HCT116 (cell line): ENCODE measurements around the gene RHBDD3. TPM values are rescaled to one million over a fixed set of nuclear protein-coding genes. Genes with fewer than 3 reads are reported as not detected.
"Not testable (repeated sequence)": the region's sequence is repeated elsewhere in the genome, so short reads cannot be mapped to it uniquely, and the experiment has no call there.

Experiments used
- ATAC-seq: fragments of 200-7000 bp; cut with Tn5 transposase; 2 replicates; pipeline ENCODE4 v1.9.1; 2020; ENCODE audit warnings: mild to moderate bottlenecking, moderate library complexity
- BruUV-seq: library from RNA; stranded (reverse); fragments of 400-500 nt; replicated peaks from 2 replicates; lab custom pipeline; 2021; lab: Mats Ljungman, UMichigan
- CTCF ChIA-PET: fragments of 300-600 bp; sonication (Branson Sonifier 250); formaldehyde crosslinking; loops from one replicate; lab custom pipeline; 2021; ENCODE audit warnings: antibody characterized with exemption; lab: Charles Lee
- POLR2A ChIA-PET: fragments of 300-600, 350-600 bp; sonication (Branson Sonifier 250); formaldehyde crosslinking; loops from one replicate; lab custom pipeline; 2021; ENCODE audit warnings: antibody characterized with exemption; lab: Charles Lee
- RAD21 ChIA-PET, 2 experiments: fragments of 300-600 bp; sonication (Branson Sonifier 250); formaldehyde crosslinking; loops; one replicate each; lab custom pipeline; 2023; ENCODE audit warnings: low total read pairs in 2 of 2; ENCODE audit not compliant: uncharacterized antibody in 2 of 2, unreplicated experiment in 2 of 2, low non-redundant PET in 1 of 2; lab: Charles Lee
- DNase-seq: peaks from one replicate; pipeline ENCODE4 v3.0.0-alpha.2; 2010; ENCODE audit warnings: low read depth, low spot score
- H2AFZ ChIP-seq: fragments of 200-600 bp; shearing (Covaris generic), sonication (generic); 2 replicates; pipeline ENCODE4 v1.6.1; 2017; ENCODE audit warnings: low read depth, mixed run types, mixed read lengths, antibody characterized with exemption, low read length; ENCODE audit not compliant: poor library complexity, severe bottlenecking
- H3K27ac ChIP-seq: 2 replicates; pipeline ENCODE4 v1.5.1; 2012; ENCODE audit warnings: low read depth, low read length
- H3K27me3 ChIP-seq: fragments of 200-600 bp; sonication (generic); 2 replicates; pipeline ENCODE4 v1.6.1; 2016; ENCODE audit warnings: mixed run types, low read length, mixed read lengths; ENCODE audit not compliant: insufficient read depth
- H3K36me3 ChIP-seq, 2 experiments: fragments of 200-500 bp in 1 of 2; fragments of 200-600 bp in 1 of 2; sonication (Bioruptor generic) in 1 of 2; sonication (generic) in 1 of 2; 2 replicates each; pipeline versions ENCODE4 v1.5.1 to v1.6.1; 2014 to 2016; ENCODE audit warnings: low read length in 2 of 2, inconsistent platforms in 1 of 2, mixed read lengths in 1 of 2, mixed run types in 1 of 2; ENCODE audit not compliant: insufficient read depth in 2 of 2, control insufficient read depth in 1 of 2
- H3K4me1 ChIP-seq, 2 experiments: fragments of 200-600 bp in 1 of 2; sonication (generic) in 1 of 2; 2 replicates each; pipeline versions ENCODE4 v1.5.1 to v1.6.1; 2012 to 2017; ENCODE audit warnings: low read length in 2 of 2, inconsistent platforms in 1 of 2, mild to moderate bottlenecking in 1 of 2, mixed read lengths in 1 of 2, mixed run types in 1 of 2, moderate library complexity in 1 of 2; ENCODE audit not compliant: insufficient read depth in 2 of 2, control insufficient read depth in 1 of 2
- H3K4me2 ChIP-seq: fragments of 200-600 bp; sonication (generic); 2 replicates; pipeline ENCODE4 v1.6.1; 2017; ENCODE audit warnings: mixed run types, low read length, mixed read lengths
- H3K4me3 ChIP-seq, 2 experiments: fragments of 200-600 bp in 1 of 2; sonication (generic) in 1 of 2; replicated peaks in 1 of 2; 2 replicates each; pipeline ENCODE4 v1.5.1; 2011 to 2016; ENCODE audit warnings: low read length in 2 of 2, control low read depth in 1 of 2, low read depth in 1 of 2, mild to moderate bottlenecking in 1 of 2, mixed read lengths in 1 of 2, mixed run types in 1 of 2
- H3K79me2 ChIP-seq: fragments of 200-600 bp; sonication (generic); 2 replicates; pipeline ENCODE4 v1.6.1; 2017; ENCODE audit warnings: mild to moderate bottlenecking, mixed run types, low read length, moderate library complexity, mixed read lengths; ENCODE audit not compliant: insufficient read depth
- H3K9ac ChIP-seq: fragments of 200-600 bp; sonication (generic); 2 replicates; pipeline ENCODE4 v1.6.1; 2016; ENCODE audit warnings: low read length, mixed read lengths
- H3K9me2 ChIP-seq: fragments of 200-600 bp; sonication (generic), shearing (Covaris generic); 2 replicates; pipeline ENCODE4 v1.6.1; 2017; ENCODE audit warnings: mixed run types, mild to moderate bottlenecking, moderate library complexity; ENCODE audit not compliant: insufficient read depth
- H3K9me3 ChIP-seq, 2 experiments: fragments of 200-500 bp in 1 of 2; fragments of 200-600 bp in 1 of 2; sonication (Bioruptor generic) in 1 of 2; sonication (generic) in 1 of 2; 2 replicates each; pipeline ENCODE4 v1.6.1; 2014 to 2017; ENCODE audit warnings: low read length in 2 of 2, mixed read lengths in 2 of 2, inconsistent platforms in 1 of 2, low read depth in 1 of 2, mild to moderate bottlenecking in 1 of 2, mixed run types in 1 of 2, moderate library complexity in 1 of 2; ENCODE audit not compliant: control insufficient read depth in 1 of 2, insufficient read depth in 1 of 2
- H4K20me1 ChIP-seq: fragments of 200-600 bp; sonication (generic), shearing (Covaris generic); 2 replicates; pipeline ENCODE4 v1.6.1; 2017; ENCODE audit warnings: mixed run types, mild to moderate bottlenecking, moderate library complexity; ENCODE audit not compliant: insufficient read depth
- CTCF ChIP-seq, 3 experiments: fragments of 200-600 bp in 1 of 3; sonication (generic) in 1 of 3; IDR thresholded peaks in 2 of 3; conservative IDR thresholded peaks in 1 of 3; 2 replicates each; pipeline ENCODE4 v1.5.1; 2012 to 2017; ENCODE audit warnings: low read depth in 2 of 3, low read length in 2 of 3, antibody characterized with exemption in 1 of 3, borderline replicate concordance in 1 of 3, control low read depth in 1 of 3, mild to moderate bottlenecking in 1 of 3, mixed read lengths in 1 of 3, mixed run types in 1 of 3, moderate library complexity in 1 of 3; ENCODE audit not compliant: insufficient read depth in 1 of 3
- POLR2AphosphoS5 ChIP-seq: IDR thresholded peaks from 2 replicates; pipeline ENCODE4 v1.6.1; 2011; ENCODE audit warnings: mild to moderate bottlenecking, low read depth, low read length, moderate library complexity
- SRF ChIP-seq: IDR thresholded peaks from 2 replicates; pipeline ENCODE4 v1.6.1; 2012; ENCODE audit warnings: low read depth
- intact Hi-C: fragments of 100-400 bp; cut with micrococcal nuclease; formaldehyde crosslinking; loops from 2 replicates; pipeline ENCODE4 v1.10.0; 2022
- total RNA-seq: library from RNA; stranded (reverse); gene quantifications from one replicate; pipeline ENCODE4 v1.2.1, GENCODE V29; 2021; ENCODE audit not compliant: unreplicated experiment
- TF ChIP-seq, protein P1 (sequence below): IDR thresholded peaks from 2 replicates; pipeline ENCODE4 v1.6.1; 2012; ENCODE audit warnings: low read depth
- TF ChIP-seq, protein P2 (sequence below): IDR thresholded peaks from 2 replicates; pipeline ENCODE4 v1.6.1; 2012

RHBDD3 gene
- total RNA-seq, 1 experiment from 2014 or later: 30.2 TPM

DNA sequence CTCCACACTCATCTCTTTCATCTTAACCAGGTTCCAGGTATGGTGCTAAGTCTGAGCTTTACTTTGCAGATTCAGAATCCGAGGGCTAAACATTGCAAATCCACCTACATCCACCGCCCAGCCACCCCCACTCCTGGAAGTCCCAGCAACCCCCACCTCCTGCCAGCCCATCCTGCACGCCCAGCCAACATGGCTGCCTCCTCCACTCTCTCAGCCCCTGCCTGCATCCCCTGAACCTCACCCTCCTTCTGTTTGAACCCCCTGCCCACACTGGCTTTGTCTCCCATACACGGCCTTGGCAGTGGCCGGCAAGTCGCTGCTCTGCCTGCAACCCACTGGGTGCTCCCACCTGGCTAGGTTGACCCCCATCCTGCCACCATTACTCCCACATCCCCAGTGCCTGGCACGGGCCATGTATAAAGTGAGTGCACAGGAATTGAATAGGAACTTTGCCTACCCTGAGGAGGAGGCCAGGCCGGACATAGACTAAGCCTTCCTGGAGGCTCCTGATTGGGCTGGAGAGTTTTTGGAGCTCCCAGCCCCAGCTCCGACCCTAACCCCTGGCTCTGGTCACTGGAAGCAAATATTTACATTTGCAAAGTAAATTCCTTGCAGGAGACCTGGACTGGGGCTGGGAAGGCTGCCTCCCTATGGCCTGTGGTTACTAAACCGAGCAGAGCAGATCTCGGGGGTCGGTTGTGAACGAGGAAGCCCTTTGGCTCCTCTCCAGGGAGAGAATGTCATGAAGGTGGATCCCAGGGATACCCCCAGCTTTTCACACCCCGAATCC, 47.7 kb downstream of the RHBDD3 start:
- no peaks in the 10 kb centered on the region for H3K27me3 ChIP-seq
- BruUV-seq: no TSS peak
- no peaks in the 10 kb centered on the region for H4K20me1 ChIP-seq
- H2AFZ ChIP-seq: no peak overlapping the region
- ChIA-PET POLR2A (no interaction called here), RAD21 (no interaction called here), CTCF (no interaction called here)
- no peaks in the 10 kb centered on the region for H3K36me3 ChIP-seq
- DNase-seq: no peak
- no peak for ATAC-seq
- H3K4me3 ChIP-seq: no peak overlapping the region
- TF ChIP-seq SRF (no peak), CTCF (IDR thresholded peaks at IDR 0.05 in 2 of 3, conservative IDR thresholded peaks at IDR 0.05 in 1 of 3; ENCODE audit: borderline replicate concordance in 1 of 3, insufficient read depth in 1 of 3, low read depth in 2 of 3, low read length in 2 of 3) (no peak), POLR2AphosphoS5 (no peak)
- TF ChIP-seq, protein P1, sequence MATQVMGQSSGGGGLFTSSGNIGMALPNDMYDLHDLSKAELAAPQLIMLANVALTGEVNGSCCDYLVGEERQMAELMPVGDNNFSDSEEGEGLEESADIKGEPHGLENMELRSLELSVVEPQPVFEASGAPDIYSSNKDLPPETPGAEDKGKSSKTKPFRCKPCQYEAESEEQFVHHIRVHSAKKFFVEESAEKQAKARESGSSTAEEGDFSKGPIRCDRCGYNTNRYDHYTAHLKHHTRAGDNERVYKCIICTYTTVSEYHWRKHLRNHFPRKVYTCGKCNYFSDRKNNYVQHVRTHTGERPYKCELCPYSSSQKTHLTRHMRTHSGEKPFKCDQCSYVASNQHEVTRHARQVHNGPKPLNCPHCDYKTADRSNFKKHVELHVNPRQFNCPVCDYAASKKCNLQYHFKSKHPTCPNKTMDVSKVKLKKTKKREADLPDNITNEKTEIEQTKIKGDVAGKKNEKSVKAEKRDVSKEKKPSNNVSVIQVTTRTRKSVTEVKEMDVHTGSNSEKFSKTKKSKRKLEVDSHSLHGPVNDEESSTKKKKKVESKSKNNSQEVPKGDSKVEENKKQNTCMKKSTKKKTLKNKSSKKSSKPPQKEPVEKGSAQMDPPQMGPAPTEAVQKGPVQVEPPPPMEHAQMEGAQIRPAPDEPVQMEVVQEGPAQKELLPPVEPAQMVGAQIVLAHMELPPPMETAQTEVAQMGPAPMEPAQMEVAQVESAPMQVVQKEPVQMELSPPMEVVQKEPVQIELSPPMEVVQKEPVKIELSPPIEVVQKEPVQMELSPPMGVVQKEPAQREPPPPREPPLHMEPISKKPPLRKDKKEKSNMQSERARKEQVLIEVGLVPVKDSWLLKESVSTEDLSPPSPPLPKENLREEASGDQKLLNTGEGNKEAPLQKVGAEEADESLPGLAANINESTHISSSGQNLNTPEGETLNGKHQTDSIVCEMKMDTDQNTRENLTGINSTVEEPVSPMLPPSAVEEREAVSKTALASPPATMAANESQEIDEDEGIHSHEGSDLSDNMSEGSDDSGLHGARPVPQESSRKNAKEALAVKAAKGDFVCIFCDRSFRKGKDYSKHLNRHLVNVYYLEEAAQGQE: no peak
- TF ChIP-seq, protein P2, sequence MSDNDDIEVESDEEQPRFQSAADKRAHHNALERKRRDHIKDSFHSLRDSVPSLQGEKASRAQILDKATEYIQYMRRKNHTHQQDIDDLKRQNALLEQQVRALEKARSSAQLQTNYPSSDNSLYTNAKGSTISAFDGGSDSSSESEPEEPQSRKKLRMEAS: no peak
- H3K9ac ChIP-seq: no peak overlapping the region
- H3K4me2 ChIP-seq: no peak overlapping the region
- no peaks in the 10 kb centered on the region for H3K79me2 ChIP-seq
- H3K9me2 ChIP-seq: no peaks in the 10 kb centered on the region
- no peak overlapping the region for H3K27ac ChIP-seq
- intact Hi-C loops: no loop called here
- no peaks in the 10 kb centered on the region for H3K4me1 ChIP-seq
- no peaks in the 10 kb centered on the region for H3K9me3 ChIP-seq

- H3K9me2 ChIP-seq, H3K27me3 ChIP-seq, H4K20me1 ChIP-seq, DNase-seq, RAD21 ChIA-PET, H3K36me3 ChIP-seq, H3K4me3 ChIP-seq, H3K4me1 ChIP-seq, H3K9me3 ChIP-seq, H2AFZ ChIP-seq, H3K27ac ChIP-seq, CTCF ChIA-PET, H3K4me2 ChIP-seq, BruUV-seq, H3K9ac ChIP-seq, H3K79me2 ChIP-seq, ATAC-seq, intact Hi-C loops: not testable (repeated sequence)
- POLR2A ChIA-PET: interaction anchor here (0.6 kb wide), 1 partner anchor 353 kb away, joined by 3 read pairs; no protein-coding TSS in a partner anchor
These were observed 48.4 kb downstream of the RHBDD3 start for GRCh38 chr22:29219409-29219782.
